ENCODE results near the gene NEDD9.
A peak's percentile ranks its signal among the peaks of the same experiment; 100 is the strongest.

DNA sequence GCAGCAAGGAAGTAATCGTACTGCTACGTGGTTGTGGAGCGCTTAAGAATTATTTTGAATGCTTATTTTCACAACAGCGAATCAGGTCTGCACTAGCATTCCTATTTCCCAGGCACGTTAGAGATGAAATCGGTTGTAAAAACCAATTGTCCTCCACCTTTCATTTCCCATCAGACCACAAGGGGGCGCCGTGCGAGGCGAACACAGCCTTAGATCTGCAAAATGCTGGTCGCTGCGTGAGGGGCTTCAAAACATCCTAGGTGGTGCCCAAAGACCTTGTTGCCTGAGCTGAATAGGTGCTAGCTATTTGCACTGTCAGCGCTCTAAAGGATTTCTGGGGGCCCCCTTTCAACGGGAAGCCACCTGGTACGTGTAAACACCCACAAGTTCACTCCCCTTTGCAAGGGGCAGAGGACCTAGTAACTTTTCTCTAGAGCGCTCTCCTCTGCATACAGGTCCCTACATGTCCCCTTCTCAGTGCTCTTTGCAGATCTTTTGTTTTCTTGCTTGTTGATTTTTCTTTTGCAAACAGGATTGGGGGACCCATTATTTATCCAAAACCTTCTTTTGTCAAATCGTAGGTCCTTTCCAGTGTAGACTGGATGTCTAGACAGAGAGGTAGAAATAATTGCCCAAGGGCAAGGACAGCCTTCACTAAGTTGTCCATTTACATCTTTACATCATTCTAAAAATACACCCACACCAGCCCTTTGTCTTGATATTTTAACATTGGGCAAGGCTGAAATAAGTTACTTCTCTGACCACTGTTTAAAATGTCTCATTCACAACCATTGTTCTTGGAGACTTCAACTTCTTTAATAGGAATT, 59.8 kb downstream of the NEDD9 start:
- TF ChIP-seq, protein P1, sequence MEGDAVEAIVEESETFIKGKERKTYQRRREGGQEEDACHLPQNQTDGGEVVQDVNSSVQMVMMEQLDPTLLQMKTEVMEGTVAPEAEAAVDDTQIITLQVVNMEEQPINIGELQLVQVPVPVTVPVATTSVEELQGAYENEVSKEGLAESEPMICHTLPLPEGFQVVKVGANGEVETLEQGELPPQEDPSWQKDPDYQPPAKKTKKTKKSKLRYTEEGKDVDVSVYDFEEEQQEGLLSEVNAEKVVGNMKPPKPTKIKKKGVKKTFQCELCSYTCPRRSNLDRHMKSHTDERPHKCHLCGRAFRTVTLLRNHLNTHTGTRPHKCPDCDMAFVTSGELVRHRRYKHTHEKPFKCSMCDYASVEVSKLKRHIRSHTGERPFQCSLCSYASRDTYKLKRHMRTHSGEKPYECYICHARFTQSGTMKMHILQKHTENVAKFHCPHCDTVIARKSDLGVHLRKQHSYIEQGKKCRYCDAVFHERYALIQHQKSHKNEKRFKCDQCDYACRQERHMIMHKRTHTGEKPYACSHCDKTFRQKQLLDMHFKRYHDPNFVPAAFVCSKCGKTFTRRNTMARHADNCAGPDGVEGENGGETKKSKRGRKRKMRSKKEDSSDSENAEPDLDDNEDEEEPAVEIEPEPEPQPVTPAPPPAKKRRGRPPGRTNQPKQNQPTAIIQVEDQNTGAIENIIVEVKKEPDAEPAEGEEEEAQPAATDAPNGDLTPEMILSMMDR (conservative IDR thresholded peaks at IDR 0.05 in 1 of 2, IDR thresholded peaks at IDR 0.05 in 1 of 2; ENCODE audit: low read depth in 1 of 2, low read length in 2 of 2), result peak; percentile 71 to 79
- no peak for TF ChIP-seq EZH2 (IDR thresholded peaks at IDR 0.05; ENCODE audit: low read length, missing control alignments)

Data from fibroblast of lung (primary cell).